GM19238 (cell line): Measurements from ENCODE around the gene PPP1R16B.
"Not testable (repeated sequence)": the region's sequence is repeated elsewhere in the genome, so short reads cannot be mapped to it uniquely, and the experiment has no call there.

Experiments
- DNase-seq: peaks from one replicate; pipeline ENCODE4 v3.0.0; 2011; ENCODE audit warnings: low spot score; ENCODE audit not compliant: insufficient read length

The PPP1R16B gene

GRCh38 chr20:38791940-38792339 lies 13.6 kb upstream of the PPP1R16B start:
- no peak for DNase-seq

GRCh38 chr20:38794057-38794456 lies 11.4 kb upstream of the PPP1R16B start:
- DNase-seq, result not testable (repeated sequence)

- DNase-seq, result no peak
Observed at GRCh38 chr20:38798266-38798665, 7.2 kb upstream of the PPP1R16B start.

GRCh38 chr20:38799203-38799602 lies 6.3 kb upstream of the PPP1R16B start:
- DNase-seq, result no peak

- no peak for DNase-seq
Observed at GRCh38 chr20:38800882-38801281, 4.6 kb upstream of the PPP1R16B start.

- DNase-seq, result no peak
Observed at GRCh38 chr20:38804221-38804620, 1.3 kb upstream of the PPP1R16B start.

- DNase-seq, result peak; percentile 35
Observed at GRCh38 chr20:38804682-38805501, 605 bp upstream of the PPP1R16B start.

GRCh38 chr20:38805958-38806854 lies 709 bp downstream of the PPP1R16B start:
- DNase-seq, result peak; percentile 26

- peak; percentile 34 for DNase-seq
Observed at GRCh38 chr20:38806855-38807655, 1.6 kb downstream of the PPP1R16B start.

GRCh38 chr20:38809942-38810341 lies 4.4 kb downstream of the PPP1R16B start:
- DNase-seq, result no peak

GRCh38 chr20:38810926-38811630 lies 5.6 kb downstream of the PPP1R16B start:
- no peak for DNase-seq

GRCh38 chr20:38811769-38812168 lies 6.3 kb downstream of the PPP1R16B start:
- no peak for DNase-seq

- DNase-seq, result no peak
Observed at GRCh38 chr20:38812182-38812581, 6.7 kb downstream of the PPP1R16B start.

GRCh38 chr20:38812709-38813573 lies 7.4 kb downstream of the PPP1R16B start:
- DNase-seq, result no peak

GRCh38 chr20:38813574-38813962 lies 8.1 kb downstream of the PPP1R16B start:
- DNase-seq, result not testable (repeated sequence)

- no peak for DNase-seq
Observed at GRCh38 chr20:38815446-38815845, 9.9 kb downstream of the PPP1R16B start.

- DNase-seq, result no peak
Observed at GRCh38 chr20:38818113-38819065, 12.9 kb downstream of the PPP1R16B start.

- no peak for DNase-seq
Observed at GRCh38 chr20:38825571-38825900, 20.0 kb downstream of the PPP1R16B start.
